HepG2 (cell line): ENCODE data around the gene FANCG. TPM values are rescaled to one million over a fixed set of nuclear protein-coding genes. Genes with fewer than 3 reads are reported as not detected.

Source experiments
- AFF4 ChIP-seq: sonication (generic); formaldehyde crosslinking; IDR thresholded peaks from 2 replicates; pipeline ENCODE4 v1.4.0; 2020; ENCODE audit warnings: missing genetic modification reagents
- ARID4A ChIP-seq: sonication (generic); formaldehyde crosslinking; IDR thresholded peaks from 2 replicates; pipeline ENCODE4 v1.5.0; 2020; ENCODE audit warnings: mild to moderate bottlenecking, missing genetic modification reagents, borderline replicate concordance
- ATF7-NPFF ChIP-seq: sonication (generic); formaldehyde crosslinking; IDR thresholded peaks from 2 replicates; pipeline ENCODE4 v1.8.1; 2023; ENCODE audit warnings: mild to moderate bottlenecking, low read depth, missing genetic modification reagents, moderate library complexity
- ELF1 ChIP-seq: sonication (generic); formaldehyde crosslinking; IDR thresholded peaks from 2 replicates; pipeline ENCODE4 v1.4.0; 2020; ENCODE audit warnings: missing genetic modification reagents
- FOXP1 ChIP-seq, 2 experiments: fragments of 450-650 bp in 1 of 2; IDR thresholded peaks; 2 replicates each; pipeline ENCODE4 v1.6.1; 2017 to 2018; ENCODE audit warnings: antibody characterized with exemption in 1 of 2
- HNRNPUL1 ChIP-seq: fragments of 200-400 bp; formaldehyde crosslinking; IDR thresholded peaks from 2 replicates; pipeline ENCODE4 v1.6.1; 2017; ENCODE audit warnings: low read depth, mild to moderate bottlenecking, low read length, moderate library complexity
- KLF12 ChIP-seq: sonication (generic); formaldehyde crosslinking; IDR thresholded peaks from 2 replicates; pipeline ENCODE4 v1.4.0; 2020; ENCODE audit warnings: missing genetic modification reagents, borderline replicate concordance
- MED1 ChIP-seq: sonication (generic); formaldehyde crosslinking; IDR thresholded peaks from 2 replicates; pipeline ENCODE4 v1.4.0; 2020; ENCODE audit warnings: missing genetic modification reagents
- MEIS2 ChIP-seq: sonication (generic); formaldehyde crosslinking; IDR thresholded peaks from 2 replicates; pipeline ENCODE4 v1.9.0; 2021; ENCODE audit warnings: mild to moderate bottlenecking, missing genetic modification reagents
- RAD21 ChIP-seq: fragments of 450-650 bp; formaldehyde crosslinking; IDR thresholded peaks from 2 replicates; pipeline ENCODE4 v1.5.0; 2020; ENCODE audit warnings: mild to moderate bottlenecking
- RFXAP ChIP-seq: sonication (generic); formaldehyde crosslinking; IDR thresholded peaks from 2 replicates; pipeline ENCODE4 v1.4.0; 2020; ENCODE audit warnings: missing genetic modification reagents, borderline replicate concordance
- TCF12 ChIP-seq, 2 experiments: fragments of 450-650 bp in 1 of 2; sonication (generic) in 1 of 2; formaldehyde crosslinking in 1 of 2; IDR thresholded peaks; 2 replicates each; pipeline versions ENCODE4 v1.6.1 to v1.8.0; 2017 to 2022; ENCODE audit warnings: antibody characterized with exemption in 1 of 2, mild to moderate bottlenecking in 1 of 2, missing genetic modification reagents in 1 of 2, moderate library complexity in 1 of 2
- TCF7 ChIP-seq: sonication (generic); IDR thresholded peaks from 2 replicates; pipeline ENCODE4 v1.6.1; 2016; ENCODE audit warnings: antibody characterized with exemption, low read depth
- TGIF2 ChIP-seq: IDR thresholded peaks from 2 replicates; pipeline ENCODE4 v1.6.1; 2016; ENCODE audit warnings: control low read depth, missing compliant biosample characterization
- ZBTB33 ChIP-seq: sonication (generic); formaldehyde crosslinking; IDR thresholded peaks from 2 replicates; pipeline ENCODE4 v1.4.0; 2020; ENCODE audit warnings: missing genetic modification reagents
- ZFY ChIP-seq: sonication (generic); formaldehyde crosslinking; IDR thresholded peaks from 2 replicates; pipeline ENCODE4 v1.4.0; 2020; ENCODE audit warnings: missing genetic modification reagents
- ZNF33B ChIP-seq: sonication (generic); formaldehyde crosslinking; IDR thresholded peaks from 2 replicates; pipeline ENCODE4 v1.5.1; 2020; ENCODE audit warnings: mild to moderate bottlenecking, missing genetic modification reagents
- ZNF724P ChIP-seq: sonication (generic); formaldehyde crosslinking; IDR thresholded peaks from 2 replicates; pipeline ENCODE4 v1.8.0; 2022; ENCODE audit warnings: missing genetic modification reagents, borderline replicate concordance
- ZSCAN25 ChIP-seq: sonication (generic); formaldehyde crosslinking; IDR thresholded peaks from 2 replicates; pipeline ENCODE4 v1.8.0; 2022; ENCODE audit warnings: mild to moderate bottlenecking, missing genetic modification reagents
- polyA plus RNA-seq, 8 experiments: library from polyadenylated mRNA; depleted of rRNA in 3 of 8; stranded (reverse) in 7 of 8; unstranded in 1 of 8; fragments of >200 nt; fragmentation: Illumina TruSeq in 4 of 8; extraction: Trizol in 4 of 8; gene quantifications; 2 replicates each; pipeline versions ENCODE4 v1.2.1 to v1.2.3, GENCODE V29; 2011 to 2016; ENCODE audit warnings: low read depth in 4 of 8, missing spikeins in 1 of 8, mixed read lengths in 1 of 8; ENCODE audit not compliant: insufficient read depth in 1 of 8
- total RNA-seq, 5 experiments: library from RNA; depleted of rRNA; stranded (reverse); fragments of >200 nt; fragmentation: Illumina TruSeq; extraction: Trizol; gene quantifications; 2 replicates each; pipeline ENCODE4 v1.2.3, GENCODE V29; 2016; ENCODE audit warnings: low read depth in 1 of 5

FANCG gene
- total and polyA plus RNA-seq, 2 of the 13 experiments (the other 11 are each of a cell fraction or from before 2014, with no cell fraction given) = 14.4 to 45.1 TPM

- peak; percentile 69; the same call in 1 of the 2 replicates for TF ChIP-seq RFXAP (CRISPR knock-in tag)
- TF ChIP-seq KLF12 (CRISPR knock-in tag) = peak; percentile 72; the same call in 1 of the 2 replicates
- peak; percentile 76 for TF ChIP-seq MED1
- no peak for TF ChIP-seq HNRNPUL1
- no peak for TF ChIP-seq TCF12 (IDR thresholded peaks at IDR 0.05)
- TF ChIP-seq TCF12 (CRISPR knock-in tag; IDR thresholded peaks at IDR 0.05) = 0 out of 2 replicates have a peak, but pooled peaks have one; percentile 51
- TF ChIP-seq AFF4 (CRISPR knock-in tag) = 0 out of 2 replicates have a peak, but pooled peaks have one; percentile 35
- peak; percentile 20; the same call in 1 of the 2 replicates for TF ChIP-seq ZSCAN25 (CRISPR knock-in tag)
- TF ChIP-seq RAD21 (CRISPR knock-in tag) = peak; percentile 81
- 0 out of 2 replicates have a peak, but pooled peaks have one; percentile 6 for TF ChIP-seq ZBTB33 (CRISPR knock-in tag)
- peak; percentile 99 for TF ChIP-seq ELF1
- peak; percentile 100 for TF ChIP-seq ZFY (CRISPR knock-in tag)
- peak; percentile 73 for TF ChIP-seq MEIS2 (CRISPR knock-in tag)
- TF ChIP-seq ZNF724P = peak; percentile 95
- no peak for TF ChIP-seq TCF7
- peak; percentile 78 for TF ChIP-seq ZNF33B (CRISPR knock-in tag)
- TF ChIP-seq ATF7-NPFF (CRISPR knock-in tag) = peak; percentile 91
- no peak for TF ChIP-seq FOXP1 (IDR thresholded peaks at IDR 0.05)
- TF ChIP-seq FOXP1 (CRISPR knock-in tag; IDR thresholded peaks at IDR 0.05) = no peak
- peak; percentile 97 for TF ChIP-seq ARID4A (CRISPR knock-in tag)
- TF ChIP-seq TGIF2 (CRISPR knock-in tag) = no peak
Measured at GRCh38 chr9:35096035-35096849, 16.5 kb upstream of the FANCG start, which contains the start of gene PIGO (continued).
